NT2/D1 (cell line): Measurements from ENCODE around the gene FUT2.
"Not testable (repeated sequence)": the region's sequence is repeated elsewhere in the genome, so short reads cannot be mapped to it uniquely, and the experiment has no call there.

Experiments
- SUZ12 ChIP-seq: IDR thresholded peaks from 2 replicates; pipeline ENCODE4 v1.6.1; 2011; ENCODE audit not compliant: insufficient read length, insufficient read depth; ENCODE audit errors: extremely low read depth
- YY1 ChIP-seq: IDR thresholded peaks from 2 replicates; pipeline ENCODE4 v1.6.1; 2011; ENCODE audit not compliant: insufficient read length, insufficient read depth

DNA sequence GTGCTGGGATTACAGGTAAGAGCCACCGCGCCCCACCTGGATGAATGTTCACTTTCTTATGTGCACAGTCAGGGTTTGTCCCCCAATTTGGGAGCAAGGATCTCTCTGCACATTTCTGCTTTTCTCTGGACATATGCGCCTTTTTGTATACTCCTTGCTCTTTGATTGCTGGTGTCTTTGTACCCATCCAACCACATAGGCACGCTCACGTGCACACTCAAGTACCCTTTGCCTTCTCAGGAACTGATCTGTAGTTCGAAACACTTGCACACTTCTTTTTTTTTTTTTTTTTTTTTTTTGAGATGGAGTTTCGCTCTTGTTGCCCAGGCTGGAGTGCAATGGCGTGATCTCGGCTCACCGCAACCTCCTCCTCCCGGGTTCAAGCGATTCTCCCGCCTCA, 22.3 kb downstream of the FUT2 start:
- TF ChIP-seq YY1, SUZ12: not testable (repeated sequence)
